ENCODE results near the gene GPR146. TPM values are rescaled to one million over a fixed set of nuclear protein-coding genes. Genes with fewer than 3 reads are reported as not detected.
A peak's percentile ranks its signal among the peaks of the same experiment; 100 is the strongest.

The GPR146 gene
- total RNA-seq, 4 donors from 2014 or later: 8.7 to 49.4 (median 32.7) TPM

- intact Hi-C loops (cut with DNase I): no loop called here
- Histone ChIP-seq H3K27me3 (no peaks in the 10 kb centered on the region), H3K27ac (no peak overlapping the region), H3K4me3 (replicated peaks in 1 of 3) (no peak overlapping the region), H3K9me3 (no peaks in the 10 kb centered on the region), H3K36me3 (no peaks in the 10 kb centered on the region), H3K4me1 (peaks cover 25 to 41% of the 10 kb centered on the region in 2 donors)
- no peak for DNase-seq
- no peak for TF ChIP-seq POLR2A (IDR thresholded peaks at IDR 0.05)
- TF ChIP-seq, protein P1, sequence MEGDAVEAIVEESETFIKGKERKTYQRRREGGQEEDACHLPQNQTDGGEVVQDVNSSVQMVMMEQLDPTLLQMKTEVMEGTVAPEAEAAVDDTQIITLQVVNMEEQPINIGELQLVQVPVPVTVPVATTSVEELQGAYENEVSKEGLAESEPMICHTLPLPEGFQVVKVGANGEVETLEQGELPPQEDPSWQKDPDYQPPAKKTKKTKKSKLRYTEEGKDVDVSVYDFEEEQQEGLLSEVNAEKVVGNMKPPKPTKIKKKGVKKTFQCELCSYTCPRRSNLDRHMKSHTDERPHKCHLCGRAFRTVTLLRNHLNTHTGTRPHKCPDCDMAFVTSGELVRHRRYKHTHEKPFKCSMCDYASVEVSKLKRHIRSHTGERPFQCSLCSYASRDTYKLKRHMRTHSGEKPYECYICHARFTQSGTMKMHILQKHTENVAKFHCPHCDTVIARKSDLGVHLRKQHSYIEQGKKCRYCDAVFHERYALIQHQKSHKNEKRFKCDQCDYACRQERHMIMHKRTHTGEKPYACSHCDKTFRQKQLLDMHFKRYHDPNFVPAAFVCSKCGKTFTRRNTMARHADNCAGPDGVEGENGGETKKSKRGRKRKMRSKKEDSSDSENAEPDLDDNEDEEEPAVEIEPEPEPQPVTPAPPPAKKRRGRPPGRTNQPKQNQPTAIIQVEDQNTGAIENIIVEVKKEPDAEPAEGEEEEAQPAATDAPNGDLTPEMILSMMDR (IDR thresholded peaks at IDR 0.05): no peak
- 87 to 90% methylated on average over 28 to 34 of the region's 34 CpGs for WGBS, 2 donors
Measured at GRCh38 chr7:1103009-1103788, 58.9 kb downstream of the GPR146 start.

DNA sequence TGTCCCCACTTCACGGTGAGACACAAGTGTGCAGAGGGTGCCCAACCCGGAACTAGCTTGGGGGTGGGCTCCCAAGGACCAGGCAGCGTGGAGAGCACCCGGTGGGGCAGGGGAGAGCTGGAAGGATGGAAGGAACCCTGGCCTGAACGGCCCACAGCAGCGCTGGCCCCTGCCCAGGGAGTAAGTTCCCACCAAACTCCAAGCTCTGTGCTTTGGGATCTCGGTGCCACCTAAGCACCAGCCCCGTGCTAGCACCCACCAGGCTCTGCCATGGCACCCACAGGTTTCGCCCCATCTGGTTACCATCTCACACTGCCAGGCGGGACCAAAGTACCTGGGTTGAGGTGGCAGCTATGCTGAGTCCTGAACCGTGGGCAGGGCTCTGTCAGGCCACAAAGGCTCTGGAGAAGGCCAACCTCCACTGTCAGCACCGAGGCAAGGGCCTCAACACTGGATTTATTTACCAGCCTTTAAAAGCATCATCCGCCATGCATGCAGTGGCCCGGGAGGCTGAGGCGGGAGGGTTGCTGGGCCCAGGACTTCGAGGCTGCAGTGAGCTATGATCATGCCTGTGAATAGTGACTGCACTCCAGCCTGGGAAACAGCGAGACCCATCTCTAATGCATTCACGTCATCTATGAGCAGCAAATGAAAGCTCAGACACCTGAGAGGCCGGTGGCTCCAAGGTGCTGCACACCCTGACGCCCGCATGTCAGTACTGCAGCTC, 59.6 kb downstream of the GPR146 start:
- no peak for TF ChIP-seq POLR2A (IDR thresholded peaks at IDR 0.05)
- TF ChIP-seq, protein P1 (IDR thresholded peaks at IDR 0.05): no peak
- no peak for DNase-seq
- no peak overlapping the region for H3K27ac ChIP-seq
- WGBS, 2 donors: 89 to 91% methylated on average over 9 to 17 of the region's 21 CpGs
- intact Hi-C loops (cut with DNase I): no loop called here
- no peaks in the 10 kb centered on the region for H3K36me3 ChIP-seq
- H3K4me1 ChIP-seq: peaks cover 29 to 46% of the 10 kb centered on the region in 2 donors
- H3K9me3 ChIP-seq: no peaks in the 10 kb centered on the region
- H3K27me3 ChIP-seq: no peaks in the 10 kb centered on the region
- no peak overlapping the region for H3K4me3 ChIP-seq (replicated peaks in 1 of 3)

- WGBS, 2 donors: 89 to 92% methylated on average over 13 of the region's 13 CpGs
- no peak overlapping the region for H3K4me3 ChIP-seq (replicated peaks in 1 of 3)
- peaks cover 29 to 46% of the 10 kb centered on the region in 2 donors for H3K4me1 ChIP-seq
- DNase-seq: no peak
- TF ChIP-seq, protein P1 (IDR thresholded peaks at IDR 0.05): no peak
- TF ChIP-seq POLR2A (IDR thresholded peaks at IDR 0.05): no peak
- peak overlapping the region in 1 of 3 donors; percentile 0 for H3K27ac ChIP-seq
- H3K36me3 ChIP-seq: no peaks in the 10 kb centered on the region
- intact Hi-C loops (cut with DNase I): no loop called here
- H3K27me3 ChIP-seq: no peaks in the 10 kb centered on the region
- H3K9me3 ChIP-seq: no peaks in the 10 kb centered on the region
Measured at GRCh38 chr7:1104516-1105179, 60.3 kb downstream of the GPR146 start.

- intact Hi-C loops (cut with DNase I): no loop called here
- 49 to 63% methylated on average over 10 to 11 of the region's 11 CpGs for WGBS, 2 donors
Measured at GRCh38 chr7:1105189-1105588, 60.8 kb downstream of the GPR146 start.

More at GRCh38 chr7:1105189-1105588, 60.8 kb downstream of the GPR146 start:
- Histone ChIP-seq H3K4me1 (peaks cover 29 to 46% of the 10 kb centered on the region in 2 donors), H3K27ac (peak overlapping the region in 1 of 3 donors; percentile 0), H3K9me3 (no peaks in the 10 kb centered on the region), H3K36me3 (no peaks in the 10 kb centered on the region), H3K4me3 (replicated peaks in 1 of 3) (no peak overlapping the region), H3K27me3 (no peaks in the 10 kb centered on the region)
- peak; percentile 54 to 72 for DNase-seq
- no peak for TF ChIP-seq POLR2A (IDR thresholded peaks at IDR 0.05)
- TF ChIP-seq, protein P1 (IDR thresholded peaks at IDR 0.05): no peak

Measured in thyroid gland (tissue), 4 donors.